ENCODE results near the gene CNST.

GRCh38 chr1:246577720-246578106 is 11.5 kb downstream of the CNST start:
- TF ChIP-seq CTCF (IDR thresholded peaks at IDR 0.05; ENCODE audit: low read length): no peak
- TF ChIP-seq EZH2 (optimal IDR thresholded peaks at IDR 0.05; ENCODE audit: low read depth, low read length): no peak
